Activated naive CD8-positive, alpha-beta T cell treated with anti-CD3 and anti-CD28 coated beads, Interleukin-2, amount 50 U/mL, for 16 hours (primary cell): ENCODE data around the gene RAD18.

Experiments
- DNase-seq: peaks from one replicate; pipeline ENCODE4 v3.0.0-alpha.2; 2020; ENCODE audit warnings: low read depth, low spot score

Gene RAD18

GRCh38 chr3:8985876-8986275 lies 22.6 kb upstream of the RAD18 start:
- no peak for DNase-seq

- DNase-seq: no peak
Measured at GRCh38 chr3:8985411-8985831, 22.1 kb upstream of the RAD18 start.

DNA sequence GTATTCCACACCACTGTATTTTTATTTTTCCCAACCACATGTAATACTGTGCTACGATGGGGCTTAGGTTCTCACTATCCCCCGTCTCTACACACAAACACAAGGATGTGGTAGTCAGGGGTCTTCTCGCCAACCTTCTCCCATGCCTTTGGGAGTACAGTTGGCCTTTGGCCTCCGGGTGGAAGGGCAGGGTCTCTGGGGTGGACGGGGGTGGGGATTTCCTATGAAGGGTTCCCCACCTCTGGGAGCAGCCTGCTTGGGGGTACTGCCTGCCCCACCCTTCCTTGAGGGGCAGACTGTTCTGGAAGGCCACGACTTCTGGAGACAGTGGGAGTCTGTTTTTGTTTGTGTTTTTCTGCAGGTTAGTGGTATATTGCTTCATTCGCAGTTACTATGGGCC lies 21.3 kb upstream of the RAD18 start:
- no peak for DNase-seq

DNA sequence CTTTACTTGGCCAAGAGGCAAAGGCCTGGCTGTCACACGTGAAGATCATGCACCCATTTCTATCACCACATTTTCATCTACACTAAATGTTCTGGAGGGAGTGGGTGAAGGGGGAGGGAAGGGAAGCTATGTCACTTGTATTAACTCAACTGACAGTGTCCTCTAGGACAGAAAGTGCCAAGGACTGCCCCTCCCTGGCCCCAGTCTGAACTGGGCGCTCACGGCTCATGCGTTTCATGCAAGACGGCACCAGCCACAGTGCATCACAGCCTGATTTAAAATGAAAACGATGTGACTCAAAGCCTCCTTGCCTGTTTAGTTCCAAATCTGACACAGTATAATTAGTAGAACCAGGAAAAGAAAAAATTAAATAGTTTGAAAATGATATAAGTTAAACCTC lies 20.8 kb upstream of the RAD18 start:
- no peak for DNase-seq

DNA sequence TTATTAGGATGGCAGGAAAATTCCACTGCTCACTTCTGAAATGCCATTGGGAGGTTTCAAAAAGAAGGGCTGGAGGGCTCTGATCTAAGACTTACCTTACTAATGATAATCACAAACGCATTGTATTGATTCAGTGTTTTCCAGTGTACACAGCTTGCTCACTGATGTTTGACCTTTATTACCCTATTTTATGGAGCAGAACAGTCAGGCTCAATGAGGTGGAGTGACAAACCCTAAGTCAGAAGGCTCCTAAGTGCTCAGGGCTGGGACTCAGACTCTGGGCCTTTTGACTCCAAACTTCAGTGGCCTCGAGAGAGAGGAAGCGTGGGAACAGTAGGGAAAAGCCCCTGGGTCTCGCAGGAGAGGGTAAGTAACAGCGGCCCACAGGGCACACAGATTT lies 20.3 kb upstream of the RAD18 start:
- DNase-seq: no peak

- no peak for DNase-seq
Measured at GRCh38 chr3:8983026-8983425, 19.8 kb upstream of the RAD18 start.

GRCh38 chr3:8982509-8982908 lies 19.2 kb upstream of the RAD18 start:
- DNase-seq: no peak

DNA sequence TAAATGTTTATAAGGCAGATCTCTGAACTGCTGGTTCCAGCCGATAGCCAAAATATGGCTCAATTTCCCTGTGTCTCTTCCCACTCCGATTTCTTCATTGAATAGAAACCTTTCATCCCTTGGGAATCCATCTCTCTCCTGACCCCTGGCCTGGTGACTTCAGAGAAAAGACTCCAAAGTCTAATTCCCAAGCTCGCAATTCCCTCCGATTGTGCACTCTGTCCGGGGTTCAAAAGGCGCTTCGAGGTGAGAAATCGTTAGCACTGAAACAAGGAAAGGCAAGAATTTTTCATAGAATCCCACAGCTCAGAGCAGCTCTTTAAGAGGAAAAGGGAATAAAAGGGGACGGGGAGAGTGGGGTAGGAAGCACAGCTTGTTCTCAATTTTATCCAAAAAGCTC lies 18.4 kb upstream of the RAD18 start:
- DNase-seq: no peak

DNA sequence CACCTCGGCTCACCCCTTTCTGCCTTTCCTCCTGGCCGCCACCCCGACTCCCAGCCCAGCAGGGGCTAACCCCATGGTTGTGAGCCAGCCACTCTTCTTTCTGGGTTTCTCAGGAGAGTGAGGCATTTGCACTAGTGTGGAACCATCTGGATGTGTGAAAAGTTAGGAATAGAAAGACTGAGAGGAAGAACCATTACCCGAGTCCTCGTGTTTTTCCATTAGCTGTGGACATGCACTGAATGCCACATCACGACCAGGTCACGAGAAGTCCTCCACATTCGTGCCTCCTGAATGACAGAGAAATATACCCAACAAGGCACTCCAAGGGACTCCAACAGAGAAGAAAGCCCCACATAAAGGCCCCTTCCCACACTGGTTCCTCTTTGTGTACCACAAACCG lies 18.0 kb upstream of the RAD18 start:
- DNase-seq: no peak

GRCh38 chr3:8980756-8981257 lies 17.5 kb upstream of the RAD18 start:
- no peak for DNase-seq

DNA sequence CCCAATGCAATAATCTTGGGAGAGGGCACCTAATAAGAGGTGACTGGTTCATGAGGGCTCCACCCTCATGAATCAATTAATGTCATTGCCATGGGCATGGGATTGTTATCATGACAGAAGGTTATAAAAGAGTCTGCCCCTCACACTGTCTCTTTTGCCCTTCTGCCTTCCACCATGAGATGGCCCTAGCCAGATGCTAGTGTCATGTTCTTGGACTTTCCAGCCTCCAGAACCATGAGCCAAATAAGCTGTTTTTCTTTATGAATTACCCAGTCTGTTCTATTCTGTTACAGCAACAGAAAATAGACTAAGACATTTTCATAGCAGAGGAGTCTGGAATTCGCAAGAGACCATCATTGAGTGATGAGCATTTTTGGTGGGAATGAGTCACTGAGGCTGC lies 16.0 kb upstream of the RAD18 start:
- DNase-seq: no peak

- DNase-seq: no peak
Measured at GRCh38 chr3:8978551-8978950, 15.3 kb upstream of the RAD18 start.

GRCh38 chr3:8976540-8977182 lies 13.4 kb upstream of the RAD18 start:
- DNase-seq: no peak

DNA sequence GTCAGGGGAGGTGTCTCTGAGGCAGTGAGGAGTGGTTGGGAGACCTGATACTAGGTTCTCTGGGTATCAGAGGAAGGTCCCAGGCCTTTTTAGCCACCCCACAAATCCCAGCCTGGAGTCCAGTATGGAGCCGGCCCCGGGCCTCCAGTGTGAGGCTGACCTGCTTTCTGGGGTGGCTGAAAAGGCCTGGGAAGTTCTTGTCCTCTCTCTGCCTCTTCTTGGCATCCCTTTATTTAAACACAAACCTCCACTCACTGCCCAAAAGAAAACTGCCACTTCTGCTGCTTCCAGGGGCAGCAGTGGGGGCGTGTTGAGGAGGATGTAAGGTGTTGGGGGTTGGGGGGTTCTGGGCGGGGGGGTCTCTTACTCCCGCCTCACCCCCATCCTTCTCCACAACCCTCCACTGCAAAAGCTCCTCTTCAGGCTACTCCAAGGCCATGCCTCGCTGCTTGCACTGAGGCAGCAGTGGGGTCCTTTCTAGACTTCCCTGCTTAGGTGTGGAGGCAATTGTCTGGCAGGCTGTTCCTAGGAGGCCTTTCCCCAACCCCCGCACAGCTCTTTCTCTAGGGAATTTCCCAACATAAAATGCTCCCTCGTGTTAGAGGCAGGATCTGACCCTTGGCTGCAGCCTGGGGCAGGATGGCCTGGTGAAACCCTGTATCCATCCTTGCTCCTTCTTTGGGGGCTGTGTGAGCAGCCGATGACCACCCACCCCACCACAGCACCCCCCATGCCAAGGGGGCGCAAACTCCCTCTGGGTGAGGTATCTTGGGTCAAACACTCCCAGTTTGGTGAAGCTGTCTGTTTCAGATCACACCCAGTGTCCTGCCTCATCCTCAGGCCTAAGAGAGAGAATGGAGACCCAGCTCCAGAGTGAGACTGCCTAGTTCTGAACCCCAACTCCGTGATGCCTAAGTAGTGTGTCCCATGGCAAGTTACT lies 12.1 kb upstream of the RAD18 start:
- no peak for DNase-seq

DNA sequence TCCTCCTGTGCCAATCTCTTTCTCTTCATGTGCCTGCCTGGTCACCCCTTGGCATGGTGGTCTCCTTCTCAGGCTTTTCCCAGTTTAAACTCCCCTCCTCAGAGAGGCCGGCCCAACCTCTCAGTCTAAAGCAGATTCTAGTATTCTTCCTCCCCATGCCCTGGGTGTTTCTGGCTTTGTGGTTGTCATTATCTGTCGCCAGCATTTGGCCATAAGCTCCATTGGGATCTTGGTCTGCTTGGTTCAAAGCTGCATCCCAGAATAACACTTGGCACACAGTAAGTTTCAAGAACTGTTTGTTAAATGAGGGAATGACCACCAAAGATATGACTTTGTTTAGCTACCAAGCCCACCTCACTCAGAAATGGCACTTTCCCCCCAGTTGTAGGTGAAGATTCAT lies 11.2 kb upstream of the RAD18 start:
- DNase-seq: no peak

DNA sequence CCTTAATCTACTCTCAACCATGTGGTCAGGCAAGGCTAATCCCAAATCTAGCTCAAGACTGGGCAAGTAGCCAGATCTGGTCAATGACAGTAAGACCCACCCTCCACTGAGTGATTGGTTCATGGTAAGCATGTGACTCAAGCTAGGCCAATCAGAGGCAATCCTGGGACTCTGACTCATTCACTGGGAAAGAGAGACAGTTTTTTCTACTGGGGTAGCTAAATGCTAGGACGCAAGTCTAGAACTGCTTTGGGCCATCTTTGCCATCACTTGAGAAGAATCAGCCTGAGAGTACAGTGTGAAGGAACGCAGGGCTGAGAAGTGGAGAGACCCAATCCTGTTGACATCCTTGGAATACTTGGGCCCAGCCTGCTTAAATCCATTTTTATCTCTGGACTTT lies 9.4 kb upstream of the RAD18 start:
- DNase-seq: no peak

DNA sequence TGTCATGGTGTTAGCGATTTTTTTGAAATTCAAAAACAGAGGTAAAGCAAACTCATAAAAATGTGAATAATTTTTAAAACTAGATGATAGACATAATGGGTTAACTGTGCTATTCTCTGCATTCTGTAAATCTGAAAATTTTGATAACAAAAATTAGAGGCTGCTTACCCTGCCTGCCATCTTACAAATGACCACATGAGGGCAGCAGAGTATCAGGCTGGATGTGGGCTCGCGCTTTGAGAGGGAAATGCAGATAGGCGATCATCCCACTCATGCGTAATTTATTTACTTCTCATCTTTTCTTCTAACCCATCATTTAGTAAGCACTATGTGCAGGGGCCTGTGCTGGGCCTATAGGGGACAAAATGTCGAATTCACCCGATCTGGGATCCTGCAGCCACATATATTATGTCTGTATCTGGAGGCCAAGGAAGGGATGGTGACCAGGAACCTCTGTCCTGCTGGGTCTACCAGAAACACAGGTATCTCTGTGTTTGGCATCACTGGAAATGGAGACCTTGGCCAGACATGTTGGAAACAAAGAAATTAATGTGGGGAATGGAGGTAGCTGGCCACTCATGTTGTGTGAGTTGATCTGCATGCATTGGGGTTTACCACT lies 7.8 kb upstream of the RAD18 start:
- peak; percentile 43 for DNase-seq

GRCh38 chr3:8969241-8969640 lies 6.0 kb upstream of the RAD18 start:
- DNase-seq: no peak

- DNase-seq: no peak
Measured at GRCh38 chr3:8968375-8968882, 5.2 kb upstream of the RAD18 start.

- no peak for DNase-seq
Measured at GRCh38 chr3:8967553-8967952, 4.3 kb upstream of the RAD18 start.

GRCh38 chr3:8966820-8967348 lies 3.6 kb upstream of the RAD18 start:
- no peak for DNase-seq
